OCI-LY3 (cell line): ENCODE data around the gene C9orf43.
A peak's percentile ranks its signal among the peaks of the same experiment; 100 is the strongest.
"Not testable (repeated sequence)": the region's sequence is repeated elsewhere in the genome, so short reads cannot be mapped to it uniquely, and the experiment has no call there.

Experiments
- H2AFZ ChIP-seq: fragments of 200-600, 300-600 bp; shearing (Covaris generic); 2 replicates; pipeline ENCODE4 v1.6.0; 2014; ENCODE audit warnings: antibody characterized with exemption, low read depth, low read length
- H3K27ac ChIP-seq: fragments of 200-600, 300-600 bp; sonication (generic); 2 replicates; pipeline ENCODE4 v1.5.1; 2014; ENCODE audit warnings: mild to moderate bottlenecking, low read length, moderate library complexity, mixed read lengths
- H3K27me3 ChIP-seq: fragments of 200-600, 300-600 bp; sonication (generic); 2 replicates; pipeline ENCODE4 v1.6.1; 2014; ENCODE audit warnings: low read depth, low read length, mixed read lengths
- H3K36me3 ChIP-seq: fragments of 200-600, 300-600 bp; sonication (generic); replicated peaks from 2 replicates; pipeline ENCODE3; 2014; ENCODE audit warnings: low read depth, low read length, mixed read lengths
- H3K4me1 ChIP-seq: fragments of 300-600, 200-600 bp; sonication (generic); 2 replicates; pipeline ENCODE4 v1.6.1; 2014; ENCODE audit warnings: low read length, mixed read lengths
- H3K4me2 ChIP-seq: fragments of 200-600, 300-600 bp; sonication (generic); 2 replicates; pipeline ENCODE4 v1.6.1; 2014; ENCODE audit warnings: low read length, mixed read lengths
- H3K4me3 ChIP-seq: fragments of 300-600, 200-600 bp; sonication (generic); 2 replicates; pipeline ENCODE4 v1.5.1; 2014; ENCODE audit warnings: antibody characterized with exemption, mild to moderate bottlenecking, low read length, moderate library complexity
- H3K79me2 ChIP-seq: fragments of 300-600, 200-600 bp; shearing (Covaris generic); 2 replicates; pipeline ENCODE4 v1.6.1; 2014; ENCODE audit warnings: mild to moderate bottlenecking, low read length, mixed read lengths
- H3K9ac ChIP-seq: fragments of 300-600, 200-600 bp; shearing (Covaris generic); 2 replicates; pipeline ENCODE4 v1.6.0; 2014; ENCODE audit warnings: mild to moderate bottlenecking, low read length, moderate library complexity
- H3K9me3 ChIP-seq: fragments of 200-600, 300-600 bp; shearing (Covaris generic); 2 replicates; pipeline ENCODE4 v1.6.1; 2014; ENCODE audit warnings: low read length, mixed read lengths; ENCODE audit not compliant: insufficient read depth
- H4K20me1 ChIP-seq: fragments of 200-600, 300-600 bp; sonication (generic); 2 replicates; pipeline ENCODE4 v1.6.1; 2016; ENCODE audit warnings: low read length, mixed read lengths; ENCODE audit not compliant: insufficient read depth
- CTCF ChIP-seq: fragments of 200-600, 300-600 bp; sonication (generic); IDR thresholded peaks from 2 replicates; pipeline ENCODE4 v1.5.1; 2014; ENCODE audit warnings: antibody characterized with exemption, low read length, low read depth
- EZH2phosphoT487 ChIP-seq: fragments of 200-600 bp; shearing (Covaris generic); IDR thresholded peaks from 2 replicates; pipeline ENCODE4 v1.6.1; 2018; ENCODE audit warnings: antibody characterized with exemption, mixed run types, low read depth

Gene C9orf43

GRCh38 chr9:113373676-113374392 is 36.7 kb upstream of the C9orf43 start:
- Histone ChIP-seq H3K36me3 (peaks cover 32% of the 10 kb centered on the region), H3K27ac (no peak overlapping the region), H3K4me1 (peaks cover 17% of the 10 kb centered on the region), H3K9ac (no peak overlapping the region), H3K4me3 (no peak overlapping the region), H3K79me2 (peaks cover 11% of the 10 kb centered on the region), H3K9me3 (no peaks in the 10 kb centered on the region), H3K27me3 (no peaks in the 10 kb centered on the region), H3K4me2 (no peak overlapping the region), H4K20me1 (no peaks in the 10 kb centered on the region; the same call in 1 of the 2 replicates), H2AFZ (no peak overlapping the region)
- TF ChIP-seq EZH2phosphoT487 (no peak), CTCF (no peak)

- Histone ChIP-seq H3K27me3 (no peaks in the 10 kb centered on the region), H2AFZ (no peak overlapping the region), H3K9me3 (no peaks in the 10 kb centered on the region), H3K4me1 (peaks cover 32% of the 10 kb centered on the region), H4K20me1 (no peaks in the 10 kb centered on the region; the same call in 1 of the 2 replicates), H3K27ac (no peak overlapping the region), H3K9ac (no peak overlapping the region), H3K79me2 (peaks cover 11% of the 10 kb centered on the region), H3K4me3 (peak overlapping the region; percentile 88), H3K36me3 (peaks cover 32% of the 10 kb centered on the region), H3K4me2 (peak overlapping the region; percentile 60)
- TF ChIP-seq EZH2phosphoT487 (no peak), CTCF (no peak)
Observed at GRCh38 chr9:113375057-113376023, 35.2 kb upstream of the C9orf43 start.

- no peaks in the 10 kb centered on the region for H3K9me3 ChIP-seq
- H3K4me2 ChIP-seq: peak within 1 kb of the TSS; percentile 74
- H3K27ac ChIP-seq: peak within 1 kb of the TSS; percentile 44
- H4K20me1 ChIP-seq: no peaks in the 10 kb centered on the region; the same call in 1 of the 2 replicates
- peak within 1 kb of the TSS; percentile 83 for H3K9ac ChIP-seq
- peaks cover 11% of the 10 kb centered on the region for H3K79me2 ChIP-seq
- H2AFZ ChIP-seq: peak within 1 kb of the TSS; percentile 36; the same call in 1 of the 2 replicates
- no peak for TF ChIP-seq CTCF
- TF ChIP-seq EZH2phosphoT487: no peak
- peaks cover 43% of the 10 kb centered on the region for H3K4me1 ChIP-seq
- H3K36me3 ChIP-seq: peaks cover 31% of the 10 kb centered on the region
- peak within 1 kb of the TSS; percentile 88 for H3K4me3 ChIP-seq
- H3K27me3 ChIP-seq: no peaks in the 10 kb centered on the region
Observed at GRCh38 chr9:113376634-113377567, 33.6 kb upstream of the C9orf43 start, which contains the start of gene HDHD3. TSS of gene HDHD3 (minus strand) at chr9:113376986. CDS start at chr9:113374354, 2,632 bp downstream.

- not testable (repeated sequence) for H4K20me1 ChIP-seq, H3K4me3 ChIP-seq, H3K27me3 ChIP-seq, H3K9me3 ChIP-seq
- H3K36me3 ChIP-seq: peaks cover 12% of the 10 kb centered on the region
- peak overlapping the region; percentile 71 for H3K27ac ChIP-seq
- H3K4me1 ChIP-seq: peaks cover 43% of the 10 kb centered on the region
- H2AFZ ChIP-seq: peak overlapping the region; percentile 26; the same call in 1 of the 2 replicates
- H3K9ac ChIP-seq: peak overlapping the region; percentile 45; the same call in 1 of the 2 replicates
- H3K4me2 ChIP-seq: peak overlapping the region; percentile 36
- peaks cover 11% of the 10 kb centered on the region for H3K79me2 ChIP-seq
Observed at GRCh38 chr9:113379094-113379828, 31.3 kb upstream of the C9orf43 start.

- not testable (repeated sequence) for H3K4me2 ChIP-seq, H3K4me3 ChIP-seq, H3K27me3 ChIP-seq, H3K9me3 ChIP-seq, H2AFZ ChIP-seq, H3K36me3 ChIP-seq, H3K9ac ChIP-seq, H4K20me1 ChIP-seq
- Histone ChIP-seq H3K79me2 (peaks cover 11% of the 10 kb centered on the region), H3K27ac (peak overlapping the region; percentile 71), H3K4me1 (peaks cover 43% of the 10 kb centered on the region)
Observed at GRCh38 chr9:113379829-113380210, 30.7 kb upstream of the C9orf43 start.
